Measurements from ENCODE around the gene CD200R1L.

DNA sequence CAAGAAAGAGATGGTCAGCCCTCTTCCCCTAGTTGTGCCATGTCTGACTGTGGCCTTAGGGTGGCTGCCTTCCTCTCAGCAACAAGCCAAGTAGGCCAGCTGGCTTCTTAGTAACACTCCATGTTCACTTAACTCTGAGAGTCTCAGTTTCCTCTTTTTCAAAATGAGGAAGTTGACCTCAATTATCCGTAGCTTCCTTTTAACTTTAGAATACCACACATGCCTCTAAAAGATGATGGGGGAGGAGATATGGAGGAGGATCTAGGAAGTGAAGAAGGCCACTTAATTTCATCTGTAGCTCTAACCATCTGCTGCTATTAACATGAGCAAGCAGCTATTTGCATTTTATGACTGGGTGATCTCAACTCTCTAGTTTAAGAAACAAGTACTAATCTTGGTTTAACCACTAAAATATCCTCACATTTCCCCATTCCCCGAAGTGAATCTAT, 32.9 kb downstream of the CD200R1L start:
- TF ChIP-seq, protein P1, sequence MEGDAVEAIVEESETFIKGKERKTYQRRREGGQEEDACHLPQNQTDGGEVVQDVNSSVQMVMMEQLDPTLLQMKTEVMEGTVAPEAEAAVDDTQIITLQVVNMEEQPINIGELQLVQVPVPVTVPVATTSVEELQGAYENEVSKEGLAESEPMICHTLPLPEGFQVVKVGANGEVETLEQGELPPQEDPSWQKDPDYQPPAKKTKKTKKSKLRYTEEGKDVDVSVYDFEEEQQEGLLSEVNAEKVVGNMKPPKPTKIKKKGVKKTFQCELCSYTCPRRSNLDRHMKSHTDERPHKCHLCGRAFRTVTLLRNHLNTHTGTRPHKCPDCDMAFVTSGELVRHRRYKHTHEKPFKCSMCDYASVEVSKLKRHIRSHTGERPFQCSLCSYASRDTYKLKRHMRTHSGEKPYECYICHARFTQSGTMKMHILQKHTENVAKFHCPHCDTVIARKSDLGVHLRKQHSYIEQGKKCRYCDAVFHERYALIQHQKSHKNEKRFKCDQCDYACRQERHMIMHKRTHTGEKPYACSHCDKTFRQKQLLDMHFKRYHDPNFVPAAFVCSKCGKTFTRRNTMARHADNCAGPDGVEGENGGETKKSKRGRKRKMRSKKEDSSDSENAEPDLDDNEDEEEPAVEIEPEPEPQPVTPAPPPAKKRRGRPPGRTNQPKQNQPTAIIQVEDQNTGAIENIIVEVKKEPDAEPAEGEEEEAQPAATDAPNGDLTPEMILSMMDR (IDR thresholded peaks at IDR 0.05), result no peak
- no peak for TF ChIP-seq POLR2AphosphoS5 (IDR thresholded peaks at IDR 0.05)
- no peak for TF ChIP-seq POLR2A (IDR thresholded peaks at IDR 0.05)
